Kidney epithelial cell (primary cell): Measurements from ENCODE around the gene DUSP12. TPM values are rescaled to one million over a fixed set of nuclear protein-coding genes. Genes with fewer than 3 reads are reported as not detected.

Source experiments
- DNase-seq: peaks from one replicate; pipeline ENCODE4 v3.0.0-alpha.2; 2010; ENCODE audit warnings: low read depth
- H3K27me3 ChIP-seq: 2 replicates; pipeline ENCODE4 v1.6.0; 2011; ENCODE audit warnings: low read length; ENCODE audit not compliant: control insufficient read depth, insufficient read depth
- H3K36me3 ChIP-seq: 2 replicates; pipeline ENCODE4 v1.5.1; 2011; ENCODE audit warnings: low read length; ENCODE audit not compliant: control insufficient read depth, insufficient read depth
- H3K4me3 ChIP-seq: 2 replicates; pipeline ENCODE4 v1.5.1; 2011; ENCODE audit warnings: low read depth, mild to moderate bottlenecking, control low read depth, low read length
- CTCF ChIP-seq: IDR thresholded peaks from 2 replicates; pipeline ENCODE4 v1.5.1; 2011; ENCODE audit warnings: mild to moderate bottlenecking, moderate library complexity, low read length, control low read depth, inconsistent platforms; ENCODE audit not compliant: insufficient read depth, poor library complexity, severe bottlenecking
- total RNA-seq: library from RNA; depleted of rRNA; stranded (reverse); fragments of >200 nt; gene quantifications from 2 replicates; pipeline ENCODE4 v1.2.3, GENCODE V29; 2015

Gene DUSP12
- total RNA-seq, 1 donor from 2014 or later: 48.0 TPM

- Histone ChIP-seq H3K4me3 (no peak overlapping the region), H3K36me3 (no peaks in the 10 kb centered on the region), H3K27me3 (no peaks in the 10 kb centered on the region)
- TF ChIP-seq CTCF: no peak
- no peak for DNase-seq
Observed at GRCh38 chr1:161790587-161791317, 41.2 kb downstream of the DUSP12 start.

- H3K4me3 ChIP-seq: no peak overlapping the region
- no peaks in the 10 kb centered on the region for H3K27me3 ChIP-seq
- no peak for DNase-seq
- TF ChIP-seq CTCF: no peak
- H3K36me3 ChIP-seq: no peaks in the 10 kb centered on the region
Observed at GRCh38 chr1:161791904-161792655, 42.5 kb downstream of the DUSP12 start.

- Histone ChIP-seq H3K4me3 (no peak overlapping the region), H3K27me3 (no peaks in the 10 kb centered on the region), H3K36me3 (no peaks in the 10 kb centered on the region)
- peak; percentile 37 for TF ChIP-seq CTCF
- peak; percentile 57 for DNase-seq
Observed at GRCh38 chr1:161792740-161793139, 43.2 kb downstream of the DUSP12 start.

GRCh38 chr1:161799792-161800191 lies 50.2 kb downstream of the DUSP12 start:
- Histone ChIP-seq H3K4me3 (no peak overlapping the region), H3K36me3 (no peaks in the 10 kb centered on the region), H3K27me3 (no peaks in the 10 kb centered on the region)
- no peak for TF ChIP-seq CTCF
- DNase-seq: no peak

GRCh38 chr1:161801955-161802354 lies 52.4 kb downstream of the DUSP12 start:
- Histone ChIP-seq H3K4me3 (no peak overlapping the region), H3K27me3 (no peaks in the 10 kb centered on the region), H3K36me3 (no peaks in the 10 kb centered on the region)
- no peak for TF ChIP-seq CTCF
- DNase-seq: no peak
